Esophagus muscularis mucosa (tissue), 4 donors: Measurements from ENCODE around the gene FBXW11.
"Not testable (repeated sequence)": the region's sequence is repeated elsewhere in the genome, so short reads cannot be mapped to it uniquely, and the experiment has no call there.

ENCODE experiments used
- CTCF ChIP-seq, 3 experiments: fragments of 200-600 bp in 2 of 3; fragments of 450-650 bp in 1 of 3; sonication (generic) in 2 of 3; IDR thresholded peaks; one replicate each; pipeline ENCODE4 v1.5.1; 2017 to 2019; ENCODE audit warnings: antibody characterized with exemption in 3 of 3, mild to moderate bottlenecking in 2 of 3, moderate library complexity in 1 of 3
- EP300 ChIP-seq: sonication (generic); formaldehyde crosslinking; IDR thresholded peaks from one replicate; pipeline ENCODE4 v1.6.1; 2017; ENCODE audit warnings: antibody characterized with exemption
- POLR2A ChIP-seq: fragments of 450-650 bp; IDR thresholded peaks from one replicate; pipeline ENCODE4 v1.6.1; 2017; ENCODE audit warnings: antibody characterized with exemption, moderate library complexity, mild to moderate bottlenecking, low read depth
- POLR2AphosphoS5 ChIP-seq, 2 donors: sonication (generic); formaldehyde crosslinking; IDR thresholded peaks; one replicate each; pipeline ENCODE4 v1.6.1; 2017; ENCODE audit warnings: antibody characterized with exemption in 2 of 2

GRCh38 chr5:172020110-172020786 lies 13.8 kb upstream of the FBXW11 start:
- not testable (repeated sequence) for TF ChIP-seq CTCF (IDR thresholded peaks at IDR 0.05); POLR2AphosphoS5 (IDR thresholded peaks at IDR 0.05); EP300; POLR2A
